Vagina (tissue), 2 donors: Measurements from ENCODE around the gene ANKS3. TPM values are rescaled to one million over a fixed set of nuclear protein-coding genes. Genes with fewer than 3 reads are reported as not detected.

Experiments
- DNase-seq, 2 donors: peaks; one replicate each; pipeline ENCODE4 v3.0.0-alpha.2; 2017; ENCODE audit errors: extremely low spot score in 2 of 2
- H3K27ac ChIP-seq: fragments of 200-600 bp; sonication (generic); one replicate; pipeline ENCODE4 v1.5.1; 2019
- H3K27me3 ChIP-seq: fragments of 200-600 bp; sonication (generic); one replicate; pipeline ENCODE4 v1.5.1; 2019
- H3K36me3 ChIP-seq, 2 donors: fragments of 200-600 bp; sonication (generic); one replicate each; pipeline ENCODE4 v1.5.1; 2017 to 2019
- H3K4me1 ChIP-seq: fragments of 200-600 bp; sonication (generic); one replicate; pipeline ENCODE4 v1.5.1; 2019
- H3K4me3 ChIP-seq, 2 donors: fragments of 200-600 bp; sonication (generic); 1 replicate in 1 of 2; 2 replicates in 1 of 2; pipeline ENCODE4 v1.5.1; 2016 to 2019
- H3K9me3 ChIP-seq: fragments of 200-600 bp; sonication (generic); one replicate; pipeline ENCODE4 v1.5.1; 2019
- CTCF ChIP-seq, 3 experiments: fragments of 450-650 bp in 2 of 3; fragments of 200-600 bp in 1 of 3; sonication (generic) in 1 of 3; IDR thresholded peaks; one replicate each; pipeline ENCODE4 v1.5.1; 2017 to 2019; ENCODE audit warnings: antibody characterized with exemption in 3 of 3, mild to moderate bottlenecking in 2 of 3, moderate library complexity in 2 of 3
- POLR2A ChIP-seq, 2 donors: fragments of 450-650 bp; IDR thresholded peaks; one replicate each; pipeline ENCODE4 v1.6.1; 2017; ENCODE audit warnings: antibody characterized with exemption in 2 of 2, mild to moderate bottlenecking in 2 of 2, moderate library complexity in 2 of 2
- POLR2AphosphoS5 ChIP-seq, 2 donors: sonication (generic); formaldehyde crosslinking; IDR thresholded peaks; one replicate each; pipeline ENCODE4 v1.9.0; 2017; ENCODE audit warnings: antibody characterized with exemption in 2 of 2, mild to moderate bottlenecking in 2 of 2, low read depth in 1 of 2; ENCODE audit not compliant: insufficient read depth in 1 of 2
- intact Hi-C: fragments of 100-400 bp; cut with DNase I; formaldehyde crosslinking; loops from one replicate; pipeline ENCODE4 v1.15.1; 2023
- total RNA-seq: library from RNA; depleted of rRNA; stranded (reverse); fragments of >200 nt; gene quantifications from one replicate; pipeline ENCODE4 v1.2.3, GENCODE V29; 2016

Gene ANKS3
- total RNA-seq, 1 donor from 2014 or later, result 25.3 TPM

- Histone ChIP-seq H3K4me3 (no peak overlapping the region), H3K9me3 (no peaks in the 10 kb centered on the region), H3K4me1 (peaks cover 10% of the 10 kb centered on the region), H3K27ac (no peak overlapping the region), H3K27me3 (no peaks in the 10 kb centered on the region), H3K36me3 (peaks cover 3 to 52% of the 10 kb centered on the region in 2 donors)
- intact Hi-C loops, result no loop called here
- DNase-seq, result no peak
- TF ChIP-seq CTCF (IDR thresholded peaks at IDR 0.05) (no peak), POLR2AphosphoS5 (IDR thresholded peaks at IDR 0.05; ENCODE audit: insufficient read depth in 1 of 2, low read depth in 1 of 2) (no peak), POLR2A (IDR thresholded peaks at IDR 0.05) (no peak)
Measured at GRCh38 chr16:4654964-4655590, 79.0 kb downstream of the ANKS3 start.

GRCh38 chr16:4654011-4654963, 79.8 kb downstream of the ANKS3 start:
- Histone ChIP-seq H3K36me3 (peaks cover 3 to 52% of the 10 kb centered on the region in 2 donors), H3K27ac (no peak overlapping the region), H3K4me3 (no peak overlapping the region), H3K27me3 (no peaks in the 10 kb centered on the region), H3K4me1 (peaks cover 2% of the 10 kb centered on the region), H3K9me3 (no peaks in the 10 kb centered on the region)
- DNase-seq, result no peak
- TF ChIP-seq POLR2AphosphoS5 (IDR thresholded peaks at IDR 0.05; ENCODE audit: insufficient read depth in 1 of 2, low read depth in 1 of 2) (no peak), POLR2A (IDR thresholded peaks at IDR 0.05) (no peak), CTCF (IDR thresholded peaks at IDR 0.05) (no peak)
- intact Hi-C loops, result no loop called here

GRCh38 chr16:4652561-4652960, 81.5 kb downstream of the ANKS3 start:
- peaks cover 3 to 52% of the 10 kb centered on the region in 2 donors for H3K36me3 ChIP-seq
- intact Hi-C loops, result no loop called here
- no peak for DNase-seq
- no peaks in the 10 kb centered on the region for H3K9me3 ChIP-seq
- H3K4me3 ChIP-seq, result no peak overlapping the region
- H3K27ac ChIP-seq, result no peak overlapping the region
- no peaks in the 10 kb centered on the region for H3K27me3 ChIP-seq
- no peaks in the 10 kb centered on the region for H3K4me1 ChIP-seq
- no peak for TF ChIP-seq POLR2AphosphoS5 (IDR thresholded peaks at IDR 0.05; ENCODE audit: insufficient read depth in 1 of 2, low read depth in 1 of 2)
- TF ChIP-seq CTCF (IDR thresholded peaks at IDR 0.05), result no peak
- no peak for TF ChIP-seq POLR2A (IDR thresholded peaks at IDR 0.05)

- Histone ChIP-seq H3K4me1 (no peaks in the 10 kb centered on the region), H3K36me3 (peaks cover 3 to 52% of the 10 kb centered on the region in 2 donors)
- intact Hi-C loops, result no loop called here
Measured at GRCh38 chr16:4651827-4652226, 82.2 kb downstream of the ANKS3 start.

More at GRCh38 chr16:4651827-4652226, 82.2 kb downstream of the ANKS3 start:
- TF ChIP-seq POLR2AphosphoS5 (IDR thresholded peaks at IDR 0.05; ENCODE audit: insufficient read depth in 1 of 2, low read depth in 1 of 2) (no peak), POLR2A (IDR thresholded peaks at IDR 0.05) (no peak), CTCF (IDR thresholded peaks at IDR 0.05) (no peak)
- H3K9me3 ChIP-seq, result no peaks in the 10 kb centered on the region
- no peak for DNase-seq
- no peak overlapping the region for H3K27ac ChIP-seq
- H3K27me3 ChIP-seq, result no peaks in the 10 kb centered on the region
- no peak overlapping the region for H3K4me3 ChIP-seq
